T-helper 1 cell treated with Interleukin-12 subunit alpha and Interleukin-12 subunit beta and Interleukin-4 antibody, amounts not matched to agents 30 ng/mL and 1 ng/mL, for 36 hours (primary cell): ENCODE results near the gene ARHGAP6. TPM values are rescaled to one million over a fixed set of nuclear protein-coding genes. Genes with fewer than 3 reads are reported as not detected.
"Not testable (repeated sequence)": the region's sequence is repeated elsewhere in the genome, so short reads cannot be mapped to it uniquely, and the experiment has no call there.

ENCODE experiments used
- intact Hi-C: fragments of 100-400 bp; cut with micrococcal nuclease; formaldehyde crosslinking; loops from one replicate; pipeline ENCODE4 v1.15.1; 2024
- total RNA-seq: library from RNA; stranded (reverse); gene quantifications from 2 replicates; pipeline ENCODE4 v1.2.3, GENCODE V29; 2022

ARHGAP6 gene
- total RNA-seq, 1 donor from 2014 or later = not detected

- intact Hi-C loops = no loop called here
Measured at GRCh38 chrX:11648705-11649519, 16.8 kb downstream of the ARHGAP6 start.

DNA sequence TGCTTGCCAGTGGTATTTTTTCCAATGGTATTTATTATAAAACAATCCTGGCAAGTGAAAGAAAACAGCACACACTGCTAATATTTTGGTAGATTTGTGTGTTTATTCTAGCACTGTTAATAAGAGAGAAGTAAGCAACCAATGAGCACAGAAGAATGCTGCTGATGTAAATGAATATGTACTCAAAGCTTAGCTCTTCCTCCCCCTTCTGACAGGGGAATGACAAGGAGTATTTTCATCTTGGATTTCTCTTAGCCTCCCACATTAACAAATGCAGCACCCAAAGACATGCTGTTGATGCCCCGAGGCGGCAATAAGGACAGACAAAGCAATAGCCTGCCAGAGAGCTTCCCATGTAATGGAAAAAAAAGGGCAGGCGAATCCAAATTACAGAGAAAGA is 18.6 kb downstream of the ARHGAP6 start:
- intact Hi-C loops = no loop called here

GRCh38 chrX:11641349-11642065 is 24.2 kb downstream of the ARHGAP6 start:
- intact Hi-C loops = no loop called here

DNA sequence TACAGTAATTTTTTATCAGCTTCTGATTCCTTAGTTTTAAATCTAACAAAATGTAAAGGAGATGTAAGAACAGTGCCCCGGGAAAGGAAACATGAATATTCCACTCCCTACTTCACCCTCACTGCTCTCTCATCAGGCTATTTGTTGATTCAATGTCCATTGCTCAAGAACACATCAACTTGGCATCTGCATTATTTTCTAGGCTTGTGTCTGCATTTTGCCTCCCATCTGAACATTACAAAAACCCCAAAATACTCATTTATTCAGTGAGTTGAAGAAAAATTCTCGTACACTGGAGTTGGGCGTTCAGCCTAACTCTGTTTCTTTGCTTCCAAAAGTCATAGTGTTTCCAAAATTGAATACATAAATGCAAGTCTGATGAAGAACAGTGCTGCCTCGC is 25.6 kb downstream of the ARHGAP6 start:
- intact Hi-C loops = no loop called here

GRCh38 chrX:11632732-11633131 is 33.0 kb downstream of the ARHGAP6 start:
- intact Hi-C loops = no loop called here

DNA sequence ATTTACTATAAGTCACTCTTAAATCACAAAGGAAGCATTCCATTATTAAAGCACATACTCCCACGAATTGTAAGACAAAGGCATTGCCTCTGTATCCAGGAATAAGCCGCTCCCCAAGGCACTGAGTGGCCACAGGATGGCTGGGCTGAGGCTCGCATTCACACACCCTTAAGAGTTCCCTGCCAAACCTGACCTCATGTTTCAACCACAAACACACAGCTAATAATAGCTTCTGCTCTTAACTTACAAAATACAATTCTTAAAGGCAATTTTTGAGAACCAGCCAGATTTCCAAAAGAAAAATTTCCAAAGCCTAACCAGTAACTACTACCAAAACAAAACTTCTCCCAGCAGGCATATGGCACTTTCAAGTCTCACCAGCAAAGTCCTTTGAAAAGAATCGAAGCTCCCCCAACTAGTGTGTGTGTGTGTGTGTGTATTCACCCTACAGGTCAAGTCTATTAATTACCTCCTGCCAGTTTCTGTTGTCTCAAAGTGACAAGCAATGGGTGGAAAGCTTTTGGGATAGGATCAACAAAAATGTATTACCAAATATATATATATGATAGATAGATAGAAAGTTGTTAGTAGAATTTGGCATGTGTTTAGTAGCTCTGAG is 36.0 kb downstream of the ARHGAP6 start:
- intact Hi-C loops = no loop called here

GRCh38 chrX:11628399-11628798 is 37.3 kb downstream of the ARHGAP6 start:
- intact Hi-C loops = no loop called here

DNA sequence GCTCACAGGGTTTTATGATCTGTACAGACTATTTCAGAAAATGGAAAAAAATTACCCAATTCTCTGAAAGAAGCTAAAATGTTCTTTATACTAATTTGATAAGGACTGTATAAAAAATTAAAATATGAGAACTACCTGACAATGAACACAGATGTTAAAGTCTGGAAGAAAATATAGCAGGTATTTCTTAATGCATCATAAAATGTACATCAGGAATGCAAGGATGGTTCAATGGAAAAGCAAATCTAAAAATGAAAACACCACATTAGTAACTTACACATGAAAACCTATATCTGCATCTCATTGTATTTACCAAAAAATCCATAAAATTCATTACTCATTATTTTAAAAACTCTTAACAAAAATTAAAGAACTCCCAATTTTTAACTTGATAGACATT is 39.4 kb downstream of the ARHGAP6 start:
- intact Hi-C loops = no loop called here

DNA sequence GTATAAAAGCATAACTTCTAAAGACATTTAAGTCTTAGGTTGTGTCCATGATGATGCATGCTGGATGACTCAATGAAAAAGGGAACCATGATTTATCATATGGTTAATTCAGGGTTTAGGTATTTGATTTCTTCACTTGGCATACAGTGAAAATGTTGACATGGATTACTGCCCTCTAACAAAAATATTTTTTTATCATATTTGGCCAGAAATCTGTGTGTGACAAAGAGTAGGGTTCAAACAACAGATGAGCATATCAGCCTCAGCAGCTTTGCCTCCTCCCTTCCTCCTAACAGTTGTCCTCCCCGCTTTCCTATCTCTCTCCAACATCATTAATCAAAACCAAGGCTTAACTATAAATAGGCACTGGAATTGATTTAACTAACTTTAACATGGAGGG is 46.3 kb downstream of the ARHGAP6 start:
- intact Hi-C loops = no loop called here

- intact Hi-C loops = not testable (repeated sequence)
Measured at GRCh38 chrX:11614253-11614652, 51.5 kb downstream of the ARHGAP6 start.

- intact Hi-C loops = no loop called here
Measured at GRCh38 chrX:11611965-11612364, 53.8 kb downstream of the ARHGAP6 start.

DNA sequence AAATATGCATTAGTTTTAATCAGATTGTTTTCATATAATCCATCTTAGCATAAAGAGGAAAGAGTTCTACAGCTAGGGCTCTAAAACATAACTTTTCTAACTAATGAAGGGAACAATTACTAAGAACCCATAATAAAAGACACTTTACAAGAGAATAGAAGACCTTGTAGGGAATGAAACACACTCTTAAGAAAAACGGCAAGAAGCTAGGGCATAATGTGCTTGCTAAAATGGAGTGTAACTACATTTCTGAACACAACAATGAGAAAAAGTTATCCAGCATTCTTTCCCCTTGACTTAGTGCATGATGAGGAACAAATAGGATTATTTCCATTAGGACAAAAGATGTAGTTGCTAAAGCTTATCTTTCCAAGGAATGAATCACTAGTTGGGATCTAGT is 54.6 kb downstream of the ARHGAP6 start:
- intact Hi-C loops = no loop called here

DNA sequence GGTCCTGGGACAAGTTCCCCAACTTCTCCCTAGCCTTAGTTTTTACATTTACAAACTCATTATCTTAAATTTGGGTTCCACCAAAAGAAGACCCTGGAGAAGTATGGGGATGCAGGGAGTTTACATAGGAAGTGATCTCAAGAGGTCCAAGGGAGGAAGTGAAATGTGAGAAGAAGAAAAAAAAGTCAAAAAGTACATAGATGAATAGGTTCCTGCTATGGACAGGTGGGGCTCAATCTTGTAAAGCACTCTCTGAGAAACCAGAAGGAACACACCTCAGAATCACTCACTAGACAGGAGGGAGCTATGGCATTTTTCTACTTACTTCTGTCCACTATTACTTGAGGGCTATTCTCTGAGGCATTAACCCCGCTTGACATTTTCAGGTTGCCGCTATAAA is 56.6 kb downstream of the ARHGAP6 start:
- intact Hi-C loops = no loop called here

GRCh38 chrX:11606408-11606807 is 59.3 kb downstream of the ARHGAP6 start:
- intact Hi-C loops = no loop called here

DNA sequence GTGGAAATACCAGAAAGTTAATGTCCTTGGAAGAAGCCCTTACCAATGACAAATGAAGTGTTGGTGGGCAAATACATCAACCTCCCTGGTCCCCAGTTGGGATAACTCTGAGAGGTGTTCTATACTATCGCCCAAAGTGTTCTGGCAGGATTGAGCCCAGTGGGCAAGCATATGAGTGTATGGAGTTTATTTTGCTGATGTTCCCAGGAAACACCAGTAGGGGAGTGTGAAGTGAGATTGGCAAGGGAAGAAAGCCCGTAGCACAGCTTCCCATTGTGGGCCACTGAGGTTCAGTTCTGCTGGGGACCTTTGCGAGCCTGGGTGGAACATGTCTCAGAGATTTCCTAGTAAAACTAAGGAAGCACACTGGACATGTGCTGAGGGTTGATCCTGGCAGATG is 65.1 kb downstream of the ARHGAP6 start:
- intact Hi-C loops = no loop called here

DNA sequence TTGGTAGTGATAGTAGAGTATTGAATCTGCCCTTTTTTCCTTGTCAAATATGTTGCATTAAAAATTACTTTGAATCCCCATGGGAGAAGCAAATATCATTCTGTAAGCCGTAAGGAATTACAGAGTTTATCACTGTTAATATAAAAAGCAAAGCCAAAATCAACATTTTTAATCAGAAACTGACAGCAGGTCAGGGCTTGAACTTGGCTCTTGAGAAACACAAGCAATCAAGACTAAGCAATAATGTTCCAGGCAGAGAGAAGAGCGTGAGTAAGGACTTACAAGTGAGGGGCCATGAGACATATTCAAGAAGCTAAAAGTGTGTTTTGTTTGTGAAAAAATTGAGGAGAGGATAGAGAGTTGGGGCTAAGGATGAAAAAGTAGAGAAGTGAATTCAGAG is 68.2 kb downstream of the ARHGAP6 start:
- intact Hi-C loops = no loop called here

DNA sequence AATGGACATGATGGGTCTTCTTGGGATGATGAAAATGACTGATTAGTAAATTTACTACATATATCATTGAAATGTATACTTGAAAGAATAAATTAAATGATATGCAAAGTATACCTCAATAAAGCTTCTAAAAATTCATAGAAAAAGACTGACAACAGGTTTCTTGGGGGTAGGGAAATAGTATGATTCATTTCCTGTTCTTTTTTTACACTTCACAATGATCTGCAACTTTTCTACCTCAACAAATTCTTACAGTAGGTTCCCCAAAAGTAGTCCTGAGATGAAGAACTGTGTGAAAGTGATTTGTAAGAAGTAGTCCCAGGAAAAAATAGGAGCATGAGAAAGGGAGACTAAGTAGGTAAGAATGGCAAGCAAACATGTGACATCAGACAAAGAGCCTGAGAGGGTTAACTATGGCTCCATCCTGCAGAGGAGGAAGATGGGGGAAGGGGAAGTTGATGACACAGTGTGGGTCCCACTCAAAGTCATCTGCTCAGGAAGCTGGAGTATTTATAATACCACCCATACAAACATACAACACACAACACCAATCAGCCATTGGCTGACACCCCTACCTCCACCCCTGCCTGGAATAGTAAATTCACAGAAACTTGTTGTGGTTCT is 73.9 kb downstream of the ARHGAP6 start:
- intact Hi-C loops = no loop called here

- intact Hi-C loops = no loop called here
Measured at GRCh38 chrX:11589641-11590040, 76.1 kb downstream of the ARHGAP6 start.

DNA sequence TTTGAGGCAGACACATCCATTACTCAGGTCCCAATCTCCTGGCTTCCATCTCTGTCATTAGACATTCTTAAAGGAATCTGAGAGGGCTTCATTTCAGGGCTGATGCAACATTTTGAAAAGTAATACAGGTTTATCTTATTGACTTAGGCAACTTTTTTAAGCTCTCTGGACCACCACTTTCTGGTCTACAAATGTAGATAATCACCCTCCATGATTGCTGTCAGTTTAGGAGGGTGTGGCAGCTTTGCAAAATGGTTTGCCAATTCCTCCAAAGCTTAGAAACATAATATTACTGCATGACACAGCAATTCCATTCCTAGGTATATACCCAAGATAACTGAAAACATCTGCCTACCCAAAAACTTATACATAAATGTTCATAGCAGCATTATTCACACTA is 77.6 kb downstream of the ARHGAP6 start:
- intact Hi-C loops = no loop called here

- intact Hi-C loops = no loop called here
Measured at GRCh38 chrX:11585174-11585573, 80.5 kb downstream of the ARHGAP6 start.

GRCh38 chrX:11580789-11581188 is 84.9 kb downstream of the ARHGAP6 start:
- intact Hi-C loops = no loop called here
